Natural killer cell treated with Interleukin-12 subunit alpha and Interleukin-12 subunit beta and Interleukin-15 and Interleukin-18, amount 100 ng/mL, for 72 hours (primary cell): ENCODE measurements around the gene POLN. TPM values are rescaled to one million over a fixed set of nuclear protein-coding genes. Genes with fewer than 3 reads are reported as not detected.

Experiments used
- ATAC-seq, 2 donors: fragments of 150-1000 bp; cut with Tn5 transposase in 1 of 2; sonication (Bioruptor Pico), chemical (Tn5 transposase) in 1 of 2; 2 replicates each; pipeline ENCODE4 v1.10.0; 2021
- DNase-seq: peaks from one replicate; pipeline ENCODE4 v3.0.0; 2022; ENCODE audit warnings: low spot score
- H3K27ac Mint-ChIP-seq, 2 donors: 1 replicate in 1 of 2; 2 replicates in 1 of 2; pipeline ENCODE4 v1.8.0; 2022; ENCODE audit warnings: mixed read lengths in 2 of 2, mild to moderate bottlenecking in 1 of 2, moderate library complexity in 1 of 2
- H3K27me3 Mint-ChIP-seq, 2 donors: 1 replicate in 1 of 2; 2 replicates in 1 of 2; pipeline ENCODE4 v1.8.0; 2022; ENCODE audit warnings: mixed read lengths in 2 of 2
- H3K36me3 Mint-ChIP-seq: one replicate; pipeline ENCODE4 v1.8.0; 2022; ENCODE audit warnings: mixed read lengths
- H3K4me1 Mint-ChIP-seq, 2 donors: 1 replicate in 1 of 2; 2 replicates in 1 of 2; pipeline ENCODE4 v1.8.0; 2022; ENCODE audit warnings: low read depth in 2 of 2, mixed read lengths in 2 of 2, mild to moderate bottlenecking in 1 of 2
- H3K4me3 Mint-ChIP-seq: one replicate; pipeline ENCODE4 v1.8.0; 2022; ENCODE audit warnings: mixed read lengths
- H3K9me3 Mint-ChIP-seq: 2 replicates; pipeline ENCODE4 v1.8.0; 2022; ENCODE audit warnings: mixed read lengths
- total RNA-seq, 2 donors: library from RNA; stranded (reverse); gene quantifications; one replicate each; pipeline ENCODE4 v1.2.3, GENCODE V29; 2022

Gene POLN
- total RNA-seq, 2 donors from 2014 or later: 3.8 to 6.1 TPM

DNA sequence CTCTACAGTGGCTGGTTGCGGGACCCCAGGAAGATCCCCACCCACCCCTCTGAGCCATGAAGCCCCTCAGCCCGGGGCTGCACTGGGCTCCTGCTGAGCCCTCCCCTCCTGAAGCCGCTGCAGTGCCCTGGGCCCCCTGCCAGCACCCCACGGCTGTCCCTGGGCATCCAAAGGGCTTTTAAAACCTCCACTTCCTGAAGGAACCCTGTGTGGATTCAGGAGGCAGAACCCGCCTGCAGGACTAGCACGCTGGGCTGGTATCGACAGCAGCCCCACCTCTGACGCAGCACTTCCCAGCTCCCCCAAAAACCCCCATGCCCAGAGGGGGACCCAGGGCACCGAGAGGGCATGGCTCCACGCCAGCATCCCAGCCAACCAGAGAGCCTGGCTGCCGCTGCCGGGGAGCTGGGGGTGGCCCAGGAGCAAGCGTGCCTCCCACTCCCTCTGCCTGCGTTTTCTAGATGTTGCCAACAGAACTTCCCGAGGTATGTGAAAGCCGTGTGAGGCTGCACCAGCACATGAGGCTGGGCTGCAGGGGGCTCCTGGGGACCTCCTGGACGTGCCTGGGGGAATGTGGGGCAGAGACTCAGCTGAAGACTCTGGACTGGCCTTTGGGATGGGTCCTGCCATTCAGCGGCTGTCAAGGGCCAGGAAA, 13.7 kb upstream of the POLN start:
- ATAC-seq: no peak
- no peak overlapping the region for H3K4me3 Mint-ChIP-seq
- no peaks in the 10 kb centered on the region for H3K27me3 Mint-ChIP-seq
- no peak for DNase-seq
- no peaks in the 10 kb centered on the region for H3K9me3 Mint-ChIP-seq
- H3K27ac Mint-ChIP-seq: no peak overlapping the region
- H3K36me3 Mint-ChIP-seq: no peaks in the 10 kb centered on the region
- H3K4me1 Mint-ChIP-seq: peaks cover 0 to 3% of the 10 kb centered on the region in 2 donors

DNA sequence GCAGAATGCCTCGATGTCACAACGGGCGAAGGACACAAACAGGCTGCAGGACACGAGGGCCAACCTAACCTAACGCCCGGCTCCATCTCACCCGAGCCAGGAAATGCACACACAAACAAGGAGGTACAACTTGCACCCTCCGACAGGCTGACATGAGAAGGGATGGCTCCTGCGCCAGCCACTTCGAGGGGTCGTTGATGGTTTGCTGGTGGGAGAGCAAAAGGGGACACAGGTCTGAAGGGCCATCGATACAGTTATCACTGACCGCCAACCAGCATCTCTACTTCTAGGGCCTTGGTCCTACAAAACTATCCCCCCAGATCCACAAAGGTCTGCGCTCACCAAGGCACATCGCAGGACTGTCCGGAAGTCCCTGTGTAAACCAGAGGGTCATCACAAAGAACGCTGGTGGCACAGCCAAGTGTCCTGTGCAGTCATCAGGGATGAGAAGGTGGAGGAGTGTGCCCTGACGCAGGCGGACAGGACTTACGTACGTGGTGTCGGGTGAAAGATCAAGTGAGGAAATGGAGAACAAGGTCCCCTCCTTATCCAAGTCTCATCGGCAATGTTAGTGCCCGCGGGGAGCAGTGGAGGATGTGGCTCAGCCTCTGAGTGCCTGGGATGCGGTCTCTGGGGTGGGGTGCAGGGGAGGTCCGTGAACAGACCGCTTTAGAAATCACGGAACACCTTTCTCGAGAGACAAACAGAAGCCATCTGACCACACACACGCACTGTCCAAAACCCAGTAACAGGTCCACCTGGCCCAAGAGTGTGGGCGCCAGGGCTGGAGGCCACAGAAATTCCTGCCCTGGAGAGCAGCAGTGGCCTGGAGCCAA, 13.0 kb upstream of the POLN start:
- H3K9me3 Mint-ChIP-seq: no peaks in the 10 kb centered on the region
- H3K4me1 Mint-ChIP-seq: peaks cover 0 to 3% of the 10 kb centered on the region in 2 donors
- H3K27me3 Mint-ChIP-seq: no peaks in the 10 kb centered on the region
- H3K4me3 Mint-ChIP-seq: no peak overlapping the region
- ATAC-seq: no peak
- H3K36me3 Mint-ChIP-seq: no peaks in the 10 kb centered on the region
- H3K27ac Mint-ChIP-seq: no peak overlapping the region
- DNase-seq: peak; percentile 51

DNA sequence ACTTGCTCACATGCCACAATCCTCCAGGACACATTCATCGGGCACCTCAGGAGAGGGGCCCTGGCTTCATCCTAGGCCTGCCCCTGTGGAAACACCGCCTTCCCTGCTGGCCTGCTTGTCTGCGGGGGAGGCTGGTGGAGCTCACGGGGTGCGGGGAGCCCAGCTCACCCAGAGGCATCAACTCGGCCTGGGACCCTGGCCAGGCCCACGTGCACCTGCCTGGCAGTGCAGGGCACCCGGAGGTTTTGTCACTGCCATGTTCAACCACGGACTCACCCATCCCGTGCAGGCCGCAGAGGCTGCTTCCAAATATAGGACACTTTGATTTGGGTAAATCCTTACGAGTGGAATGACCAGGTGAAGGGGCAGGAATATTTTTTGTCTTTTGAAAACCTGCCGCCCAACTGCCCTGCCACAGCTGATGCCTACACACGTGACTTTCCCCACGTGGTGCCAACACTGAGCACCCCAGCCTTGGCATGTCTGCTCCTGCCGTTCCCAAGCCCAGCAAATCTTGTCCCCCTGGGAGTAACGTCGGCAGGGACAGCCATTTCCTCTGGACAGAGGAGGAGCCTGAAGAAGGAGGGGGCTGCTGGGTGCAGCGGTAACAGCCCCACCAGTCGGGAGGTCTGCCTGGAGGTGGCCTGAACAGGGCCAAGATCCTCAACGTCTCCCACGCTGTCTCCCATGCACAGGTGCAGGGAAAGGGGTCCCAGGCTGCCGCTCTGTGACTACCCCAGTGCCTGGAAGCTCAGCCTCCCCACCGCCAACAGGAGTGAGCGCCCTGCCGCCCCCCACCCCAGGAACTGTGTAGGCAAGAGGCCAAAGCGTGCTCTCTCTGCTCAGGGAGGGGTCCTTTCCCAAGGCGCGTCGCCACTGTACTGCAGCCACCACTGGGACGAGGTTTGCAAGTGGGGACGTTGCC, 11.5 kb upstream of the POLN start:
- DNase-seq: peak; percentile 54
- H3K36me3 Mint-ChIP-seq: no peaks in the 10 kb centered on the region
- no peaks in the 10 kb centered on the region for H3K9me3 Mint-ChIP-seq

DNA sequence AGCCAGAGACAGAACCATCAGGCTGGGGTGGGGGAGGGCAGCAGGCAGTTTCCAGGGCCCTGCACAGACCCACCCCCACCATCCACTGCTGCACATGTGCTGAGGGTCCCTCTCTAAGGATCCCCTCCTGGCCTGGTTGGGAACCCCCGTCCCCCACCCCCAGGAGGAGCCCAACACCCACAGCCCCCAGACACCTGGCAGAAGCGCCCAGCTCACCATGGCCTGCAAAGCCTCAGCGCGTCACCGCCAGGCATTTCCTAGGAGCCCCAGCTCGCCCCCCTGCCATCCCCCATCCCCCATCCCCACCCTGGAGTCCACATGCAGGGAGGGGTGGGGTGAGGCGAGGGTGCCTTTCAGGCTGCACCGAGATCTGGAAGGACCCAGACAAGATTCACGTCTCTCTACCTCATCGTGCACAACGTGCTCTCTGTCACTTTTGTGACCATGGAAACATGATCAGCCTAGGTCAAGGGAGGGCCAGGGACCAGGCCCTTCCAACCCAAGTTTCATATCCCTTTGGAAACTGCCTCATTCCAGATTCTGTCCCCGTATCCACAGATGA, 10.7 kb upstream of the POLN start:
- DNase-seq: no peak
- Mint-ChIP-seq H3K36me3 (no peaks in the 10 kb centered on the region), H3K27me3 (no peaks in the 10 kb centered on the region), H3K4me3 (no peak overlapping the region), H3K27ac (no peak overlapping the region), H3K9me3 (no peaks in the 10 kb centered on the region), H3K4me1 (peaks cover 0 to 3% of the 10 kb centered on the region in 2 donors)
- ATAC-seq: no peak

More for the DNA sequence above, 11.5 kb upstream of the POLN start:
- H3K4me1 Mint-ChIP-seq: peaks cover 0 to 3% of the 10 kb centered on the region in 2 donors
- no peaks in the 10 kb centered on the region for H3K27me3 Mint-ChIP-seq
- ATAC-seq: no peak
- no peak overlapping the region for H3K27ac Mint-ChIP-seq
- H3K4me3 Mint-ChIP-seq: no peak overlapping the region

DNA sequence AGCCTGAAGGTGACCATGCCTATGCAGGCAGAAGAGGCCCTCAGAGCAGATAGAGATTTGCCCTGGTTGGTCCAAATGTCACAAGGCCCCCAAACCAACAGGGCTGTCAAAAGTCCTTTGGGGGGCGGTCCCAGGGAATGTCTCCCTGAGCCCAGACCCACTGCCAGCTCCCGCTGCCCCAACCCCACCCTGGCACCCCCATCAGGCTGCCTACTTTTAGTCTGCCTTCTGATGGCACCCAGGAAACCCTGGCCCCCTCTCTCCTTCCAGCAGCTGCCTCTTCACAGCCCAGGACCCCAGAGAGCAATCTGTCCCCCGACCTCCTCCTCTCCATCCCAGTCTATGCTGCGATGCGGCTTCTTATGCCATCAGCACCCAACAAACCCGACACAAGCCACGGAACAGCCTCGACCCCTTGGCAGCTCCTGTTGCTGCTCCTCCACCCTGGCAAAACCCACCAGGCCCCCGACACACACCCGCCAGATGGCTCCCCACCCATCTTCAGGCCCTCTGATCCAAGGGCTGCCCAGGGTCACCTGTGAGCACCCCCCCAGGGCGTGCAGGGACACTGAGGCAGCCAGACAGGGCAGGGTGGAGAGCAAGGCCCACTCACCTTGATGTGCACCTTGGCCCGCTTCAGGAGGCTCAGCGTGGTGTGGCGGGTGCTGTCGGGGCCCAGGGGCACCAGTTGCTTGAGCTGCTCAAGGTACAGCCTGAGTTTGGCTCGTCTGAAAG, 10.0 kb upstream of the POLN start:
- Mint-ChIP-seq H3K4me3 (no peak overlapping the region), H3K9me3 (no peaks in the 10 kb centered on the region), H3K27me3 (no peaks in the 10 kb centered on the region), H3K4me1 (peaks cover 0 to 3% of the 10 kb centered on the region in 2 donors), H3K36me3 (no peaks in the 10 kb centered on the region), H3K27ac (no peak overlapping the region)
- ATAC-seq (no peak), DNase-seq (no peak)

GRCh38 chr4:2251073-2251794, 9.3 kb upstream of the POLN start:
- Mint-ChIP-seq H3K27ac (no peak overlapping the region), H3K4me1 (peaks cover 0 to 3% of the 10 kb centered on the region in 2 donors), H3K4me3 (no peak overlapping the region), H3K27me3 (no peaks in the 10 kb centered on the region), H3K9me3 (no peaks in the 10 kb centered on the region), H3K36me3 (no peaks in the 10 kb centered on the region)
- DNase-seq: no peak
- no peak for ATAC-seq

- H3K9me3 Mint-ChIP-seq: no peaks in the 10 kb centered on the region
- H3K4me3 Mint-ChIP-seq: no peak overlapping the region
- DNase-seq (no peak), ATAC-seq (no peak)
- no peak overlapping the region for H3K27ac Mint-ChIP-seq
- H3K4me1 Mint-ChIP-seq: peaks cover 0 to 3% of the 10 kb centered on the region in 2 donors
- H3K36me3 Mint-ChIP-seq: no peaks in the 10 kb centered on the region
- H3K27me3 Mint-ChIP-seq: no peaks in the 10 kb centered on the region
These were observed 8.6 kb upstream of the POLN start for GRCh38 chr4:2250357-2251072.

GRCh38 chr4:2249526-2250356, 7.8 kb upstream of the POLN start:
- ATAC-seq: no peak
- Mint-ChIP-seq H3K27ac (no peak overlapping the region), H3K36me3 (no peaks in the 10 kb centered on the region), H3K27me3 (no peaks in the 10 kb centered on the region), H3K4me1 (peaks cover 7 to 8% of the 10 kb centered on the region in 2 donors), H3K9me3 (no peaks in the 10 kb centered on the region), H3K4me3 (no peak overlapping the region)
- DNase-seq: no peak

GRCh38 chr4:2248821-2249261, 6.9 kb upstream of the POLN start:
- no peak overlapping the region for H3K27ac Mint-ChIP-seq
- H3K4me3 Mint-ChIP-seq: no peak overlapping the region
- DNase-seq (no peak), ATAC-seq (no peak)
- no peaks in the 10 kb centered on the region for H3K27me3 Mint-ChIP-seq
- H3K4me1 Mint-ChIP-seq: peaks cover 10 to 12% of the 10 kb centered on the region in 2 donors
- no peaks in the 10 kb centered on the region for H3K36me3 Mint-ChIP-seq
- no peaks in the 10 kb centered on the region for H3K9me3 Mint-ChIP-seq

GRCh38 chr4:2248044-2248780, 6.3 kb upstream of the POLN start:
- no peak for DNase-seq
- Mint-ChIP-seq H3K27ac (no peak overlapping the region), H3K9me3 (no peaks in the 10 kb centered on the region), H3K36me3 (no peaks in the 10 kb centered on the region), H3K4me1 (peaks cover 14 to 19% of the 10 kb centered on the region in 2 donors), H3K27me3 (no peaks in the 10 kb centered on the region), H3K4me3 (no peak overlapping the region)
- no peak for ATAC-seq
